Muscle layer of duodenum (tissue), 2 donors: ENCODE measurements around the gene LHFPL2.

Source experiments
- H3K27ac ChIP-seq: one replicate; pipeline ENCODE4 v1.7.0; 2013; ENCODE audit warnings: mild to moderate bottlenecking, low read length
- H3K27me3 ChIP-seq: one replicate; pipeline ENCODE4 v1.7.0; 2013; ENCODE audit warnings: low read depth, mild to moderate bottlenecking, control low read depth, low read length
- H3K36me3 ChIP-seq, 2 donors: one replicate each; pipeline ENCODE4 v1.7.0; 2013; ENCODE audit warnings: low read length in 2 of 2, control low read depth in 1 of 2, mild to moderate bottlenecking in 1 of 2; ENCODE audit not compliant: insufficient read depth in 2 of 2, control insufficient read depth in 1 of 2
- H3K4me1 ChIP-seq, 2 donors: one replicate each; pipeline ENCODE4 v1.7.0; 2013; ENCODE audit warnings: low read length in 2 of 2, mild to moderate bottlenecking in 2 of 2, control low read depth in 1 of 2, moderate library complexity in 1 of 2; ENCODE audit not compliant: insufficient read depth in 2 of 2, control insufficient read depth in 1 of 2
- H3K4me3 ChIP-seq, 2 donors: one replicate each; pipeline ENCODE4 v1.7.0; 2013; ENCODE audit warnings: low read length in 2 of 2, low read depth in 1 of 2, mild to moderate bottlenecking in 1 of 2
- H3K9me3 ChIP-seq, 2 donors: one replicate each; pipeline ENCODE4 v1.7.0; 2013; ENCODE audit warnings: low read length in 2 of 2, control low read depth in 1 of 2, mild to moderate bottlenecking in 1 of 2; ENCODE audit not compliant: control insufficient read depth in 1 of 2
- donor health status: healthy.

Gene LHFPL2

DNA sequence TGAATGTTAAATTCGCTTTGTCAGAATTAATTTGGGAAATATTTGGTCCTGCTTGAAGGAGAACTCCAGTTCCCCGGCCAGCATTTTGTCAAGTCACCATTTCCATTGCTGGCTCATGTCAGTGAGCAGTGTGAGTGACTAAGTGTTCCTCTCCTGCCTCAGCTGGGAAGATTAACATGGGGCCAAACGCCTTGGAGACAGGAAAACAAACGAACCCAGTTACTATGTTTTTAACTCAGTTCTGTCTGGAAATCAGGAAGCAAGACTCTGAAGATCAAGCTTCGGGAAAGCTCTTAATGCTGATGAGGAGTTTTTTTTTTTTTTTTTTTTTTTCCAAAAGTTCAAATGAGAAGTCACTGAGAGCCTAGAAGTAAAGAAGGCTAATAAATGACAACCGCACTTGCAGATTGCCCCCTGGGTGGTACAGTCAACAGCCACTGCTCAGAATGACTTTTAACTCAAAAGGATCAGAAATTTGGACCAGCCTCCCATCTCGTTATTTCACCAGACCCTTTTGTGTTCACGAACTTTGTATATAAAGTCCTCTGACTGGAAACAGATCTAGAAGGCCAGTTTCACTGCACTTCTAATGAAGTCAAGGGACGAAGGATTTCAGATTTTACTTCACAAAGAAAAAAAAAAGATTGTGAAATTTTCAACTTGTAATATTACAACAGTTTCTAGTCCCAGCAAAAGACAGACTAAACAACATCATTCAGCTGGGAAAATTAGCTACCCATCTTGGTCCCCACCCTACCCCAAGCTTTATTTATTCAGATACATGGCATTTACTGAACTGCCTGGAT lies 121.3 kb downstream of the LHFPL2 start:
- Histone ChIP-seq H3K4me3 (no peak overlapping the region), H3K9me3 (no peaks in the 10 kb centered on the region), H3K27ac (peak overlapping the region; percentile 92), H3K36me3 (peaks cover 0 to 14% of the 10 kb centered on the region in 2 donors), H3K27me3 (no peaks in the 10 kb centered on the region), H3K4me1 (peaks cover 10 to 31% of the 10 kb centered on the region in 2 donors)

- Histone ChIP-seq H3K27ac (peak overlapping the region; percentile 92), H3K4me1 (peaks cover 10 to 31% of the 10 kb centered on the region in 2 donors), H3K4me3 (no peak overlapping the region), H3K9me3 (no peaks in the 10 kb centered on the region), H3K27me3 (no peaks in the 10 kb centered on the region), H3K36me3 (peaks cover 0 to 14% of the 10 kb centered on the region in 2 donors)
Observed at GRCh38 chr5:78526049-78526525, 122.5 kb downstream of the LHFPL2 start.

DNA sequence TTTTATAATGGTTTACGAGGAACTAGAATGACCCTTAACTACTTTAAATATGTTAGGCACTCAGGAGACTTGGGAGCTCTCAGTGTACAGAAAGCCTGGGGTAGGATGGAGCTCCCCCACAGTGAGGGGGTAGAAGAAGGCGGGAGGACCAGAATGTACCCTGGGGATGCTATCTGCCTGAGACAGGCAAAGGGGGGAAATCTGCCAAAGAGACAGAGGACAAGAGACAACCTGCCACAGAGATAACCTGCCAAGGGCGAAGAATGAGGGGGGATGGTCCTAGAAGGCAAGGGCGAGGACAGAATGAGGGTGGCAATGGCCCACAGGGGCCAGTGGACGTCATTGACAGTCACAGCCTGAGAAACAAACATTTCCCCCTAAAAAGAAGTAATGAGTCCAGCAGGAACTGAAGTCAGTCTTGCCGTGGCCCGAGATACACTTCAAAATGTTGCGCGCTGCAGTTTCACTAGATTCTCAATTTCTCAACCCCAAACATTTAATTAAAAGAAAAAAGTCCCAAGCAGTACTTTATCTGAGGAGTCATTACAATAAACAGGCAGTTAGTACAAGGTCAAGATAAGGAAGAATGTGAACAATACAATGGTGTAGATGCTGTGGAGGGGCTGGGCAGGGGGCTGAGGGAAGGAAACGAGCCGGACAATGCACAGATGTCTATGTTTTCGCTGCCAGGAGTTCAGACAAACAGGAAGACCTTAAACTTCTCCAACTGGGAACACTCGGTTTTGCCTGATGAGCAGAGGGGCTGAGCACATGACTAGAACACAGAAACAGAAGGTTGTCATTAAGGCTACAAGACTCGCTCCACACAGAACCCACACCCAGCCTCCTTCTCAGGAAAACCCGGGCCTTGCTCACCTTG lies 125.0 kb downstream of the LHFPL2 start:
- peaks cover 0 to 14% of the 10 kb centered on the region in 2 donors for H3K36me3 ChIP-seq
- H3K9me3 ChIP-seq, result no peaks in the 10 kb centered on the region
- no peaks in the 10 kb centered on the region for H3K27me3 ChIP-seq
- peak overlapping the region; percentile 24 for H3K27ac ChIP-seq
- H3K4me1 ChIP-seq, result peaks cover 10 to 36% of the 10 kb centered on the region in 2 donors
- no peak overlapping the region for H3K4me3 ChIP-seq

GRCh38 chr5:78522476-78523260 lies 125.9 kb downstream of the LHFPL2 start:
- Histone ChIP-seq H3K4me3 (no peak overlapping the region), H3K27me3 (no peaks in the 10 kb centered on the region), H3K27ac (no peak overlapping the region), H3K36me3 (peaks cover 0 to 12% of the 10 kb centered on the region in 2 donors), H3K4me1 (peaks cover 7 to 27% of the 10 kb centered on the region in 2 donors), H3K9me3 (no peaks in the 10 kb centered on the region)

- H3K4me1 ChIP-seq, result peaks cover 3 to 23% of the 10 kb centered on the region in 2 donors
- no peak overlapping the region for H3K4me3 ChIP-seq
- H3K27ac ChIP-seq, result no peak overlapping the region
- peaks cover 0 to 4% of the 10 kb centered on the region in 2 donors for H3K36me3 ChIP-seq
- H3K9me3 ChIP-seq, result no peaks in the 10 kb centered on the region
- H3K27me3 ChIP-seq, result no peaks in the 10 kb centered on the region
Observed at GRCh38 chr5:78521455-78521854, 127.1 kb downstream of the LHFPL2 start.

- no peaks in the 10 kb centered on the region for H3K9me3 ChIP-seq
- H3K36me3 ChIP-seq, result no peaks in the 10 kb centered on the region
- H3K27ac ChIP-seq, result peak overlapping the region; percentile 85
- peak overlapping the region in 1 of 2 donors; percentile 23 for H3K4me3 ChIP-seq
- H3K4me1 ChIP-seq, result peaks cover 0 to 12% of the 10 kb centered on the region in 2 donors
- no peaks in the 10 kb centered on the region for H3K27me3 ChIP-seq
Observed at GRCh38 chr5:78519198-78519941, 129.2 kb downstream of the LHFPL2 start.

DNA sequence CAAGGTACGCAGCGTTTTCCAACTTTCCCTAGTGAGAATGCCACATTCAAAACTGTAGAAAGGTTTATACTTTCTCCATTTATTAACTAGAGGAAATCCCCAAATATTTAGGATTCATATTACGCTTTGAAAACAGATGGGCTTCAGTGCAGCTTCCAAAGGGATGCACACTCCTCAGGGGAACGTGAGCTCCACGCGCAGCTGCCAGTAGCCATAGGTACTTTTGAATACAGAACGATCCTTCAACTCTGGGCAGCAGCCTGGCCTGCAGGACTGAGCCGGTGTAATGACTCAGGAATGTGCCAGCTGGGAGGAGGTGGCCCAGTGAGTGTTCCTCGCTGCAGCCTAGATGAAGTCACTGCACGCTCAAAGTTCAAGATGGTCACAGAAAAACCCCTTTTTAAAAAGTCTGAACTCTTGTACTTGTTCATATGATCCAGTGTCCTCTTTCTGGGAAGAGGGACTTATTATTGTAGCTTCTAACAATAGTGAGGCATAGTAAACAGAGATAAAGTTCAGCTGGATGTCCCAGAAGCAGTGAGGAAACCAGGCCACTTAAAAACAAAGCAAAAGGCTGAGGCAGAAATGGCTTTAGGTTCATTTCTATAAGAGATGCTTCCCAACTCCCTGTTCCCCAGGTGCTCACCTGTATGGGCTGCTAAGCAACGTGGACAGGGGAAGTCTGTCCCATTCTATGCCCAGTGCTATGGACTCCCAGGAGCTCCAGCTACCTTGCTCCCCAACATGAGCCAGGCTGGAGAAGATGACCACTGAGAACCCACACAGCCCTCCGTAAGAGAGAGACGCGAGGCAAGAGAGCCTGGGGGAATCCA lies 130.0 kb downstream of the LHFPL2 start:
- Histone ChIP-seq H3K36me3 (no peaks in the 10 kb centered on the region), H3K4me3 (peak overlapping the region in 1 of 2 donors; percentile 23), H3K9me3 (no peaks in the 10 kb centered on the region), H3K27ac (peak overlapping the region; percentile 85), H3K4me1 (peaks cover 0 to 6% of the 10 kb centered on the region in 2 donors), H3K27me3 (no peaks in the 10 kb centered on the region)

GRCh38 chr5:78515670-78516069 lies 132.9 kb downstream of the LHFPL2 start:
- Histone ChIP-seq H3K9me3 (no peaks in the 10 kb centered on the region), H3K4me3 (no peak overlapping the region), H3K36me3 (no peaks in the 10 kb centered on the region), H3K27ac (no peak overlapping the region), H3K27me3 (no peaks in the 10 kb centered on the region), H3K4me1 (peaks cover 7 to 17% of the 10 kb centered on the region in 2 donors)

- no peaks in the 10 kb centered on the region for H3K27me3 ChIP-seq
- no peaks in the 10 kb centered on the region for H3K36me3 ChIP-seq
- H3K4me3 ChIP-seq, result no peak overlapping the region
- no peaks in the 10 kb centered on the region for H3K9me3 ChIP-seq
- no peak overlapping the region for H3K27ac ChIP-seq
- peaks cover 7 to 23% of the 10 kb centered on the region in 2 donors for H3K4me1 ChIP-seq
Observed at GRCh38 chr5:78514427-78515330, 133.9 kb downstream of the LHFPL2 start.
